CD8-positive, alpha-beta memory T cell (primary cell): ENCODE data around the gene TNFAIP8L1. TPM values are rescaled to one million over a fixed set of nuclear protein-coding genes. Genes with fewer than 3 reads are reported as not detected.
"Not testable (repeated sequence)": the region's sequence is repeated elsewhere in the genome, so short reads cannot be mapped to it uniquely, and the experiment has no call there.

Experiments used
- CTCF ChIA-PET: fragments of 350-600 bp; sonication (Branson Sonifier 250); formaldehyde crosslinking; loops from one replicate; lab custom pipeline; 2021; ENCODE audit warnings: antibody characterized with exemption; lab: Charles Lee
- POLR2A ChIA-PET: fragments of 350-600 bp; sonication (Branson Sonifier 250); formaldehyde crosslinking; loops from one replicate; lab custom pipeline; 2021; ENCODE audit warnings: antibody characterized with exemption; lab: Charles Lee
- DNase-seq, 5 donors: peaks; one replicate each; pipeline versions ENCODE4 v3.0.0 to v3.0.0-alpha.2; 2020 to 2022; ENCODE audit warnings: mixed read lengths in 1 of 5
- H3K27ac ChIP-seq: one replicate; pipeline ENCODE4 v1.7.0; 2013; ENCODE audit warnings: low read depth, mild to moderate bottlenecking, low read length, moderate library complexity
- H3K27me3 ChIP-seq: 2 replicates; pipeline ENCODE4 v1.7.0; 2013; ENCODE audit warnings: low read length, mild to moderate bottlenecking; ENCODE audit not compliant: insufficient read depth, poor library complexity, severe bottlenecking
- H3K36me3 ChIP-seq: 2 replicates; pipeline ENCODE4 v1.7.0; 2013; ENCODE audit warnings: mild to moderate bottlenecking, low read length, moderate library complexity; ENCODE audit not compliant: insufficient read depth
- H3K4me1 ChIP-seq: 2 replicates; pipeline ENCODE4 v1.7.0; 2013; ENCODE audit warnings: mild to moderate bottlenecking, low read length, moderate library complexity; ENCODE audit not compliant: insufficient read depth
- H3K4me3 ChIP-seq: 2 replicates; pipeline ENCODE4 v1.7.0; 2013; ENCODE audit warnings: mild to moderate bottlenecking, low read length
- H3K9me3 ChIP-seq: 2 replicates; pipeline ENCODE4 v1.7.0; 2013; ENCODE audit warnings: mild to moderate bottlenecking, low read length
- H3K27ac Mint-ChIP-seq, 8 donors: one replicate each; pipeline ENCODE4 v1.8.0; 2020 to 2021; ENCODE audit warnings: mixed read lengths in 8 of 8, mild to moderate bottlenecking in 6 of 8, inconsistent platforms in 3 of 8, moderate library complexity in 3 of 8
- H3K27me3 Mint-ChIP-seq, 2 donors: one replicate each; pipeline ENCODE4 v1.8.0; 2020 to 2021; ENCODE audit warnings: mixed read lengths in 2 of 2, mild to moderate bottlenecking in 1 of 2, moderate library complexity in 1 of 2
- H3K36me3 Mint-ChIP-seq, 3 donors: one replicate each; pipeline ENCODE4 v1.8.0; 2020 to 2021; ENCODE audit warnings: mixed read lengths in 3 of 3, inconsistent platforms in 1 of 3, mild to moderate bottlenecking in 1 of 3
- H3K4me1 Mint-ChIP-seq, 3 donors: one replicate each; pipeline ENCODE4 v1.8.0; 2020 to 2021; ENCODE audit warnings: mixed read lengths in 3 of 3, inconsistent platforms in 1 of 3, mild to moderate bottlenecking in 1 of 3
- H3K4me3 Mint-ChIP-seq, 7 donors: one replicate each; pipeline ENCODE4 v1.8.0; 2020 to 2021; ENCODE audit warnings: mixed read lengths in 7 of 7, mild to moderate bottlenecking in 6 of 7, moderate library complexity in 4 of 7, inconsistent platforms in 2 of 7
- H3K9me3 Mint-ChIP-seq, 5 donors: one replicate each; pipeline ENCODE4 v1.8.0; 2020 to 2022; ENCODE audit warnings: mixed read lengths in 5 of 5, mild to moderate bottlenecking in 3 of 5, moderate library complexity in 2 of 5, inconsistent platforms in 1 of 5
- polyA plus RNA-seq: library from polyadenylated mRNA; unstranded; fragments of 300-500 nt; fragmentation: Illumina TruSeq; gene quantifications from one replicate; pipeline ENCODE4 v1.2.3, GENCODE V29; 2021
- total RNA-seq, 2 experiments: library from RNA; stranded (reverse); gene quantifications; one replicate each; pipeline ENCODE4 v1.2.3, GENCODE V29; 2021

The TNFAIP8L1 gene
- total and polyA plus RNA-seq, 3 experiments from 2014 or later = 9.0 to 10.0 (median 9.6) TPM

DNA sequence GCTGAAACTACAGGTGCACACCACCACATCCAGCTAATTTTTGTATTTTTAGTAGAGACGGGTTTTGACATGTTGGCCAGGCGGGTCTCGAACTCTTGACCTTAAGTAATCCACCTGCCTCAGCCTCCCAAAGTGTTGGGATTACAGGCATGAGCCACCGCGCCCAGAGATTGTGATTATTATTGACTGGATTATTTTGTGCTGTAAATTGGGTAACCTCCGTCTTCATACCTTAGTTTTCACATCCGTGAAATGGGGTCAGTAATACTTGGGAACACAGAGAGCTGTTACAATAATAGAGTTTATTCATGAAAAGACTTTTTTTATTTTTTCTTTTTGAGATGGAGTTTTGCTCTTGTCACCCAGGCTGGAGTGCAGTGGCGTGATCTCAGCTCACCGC is 44.2 kb upstream of the TNFAIP8L1 start:
- H3K36me3 Mint-ChIP-seq, DNase-seq, H3K9me3 Mint-ChIP-seq, H3K36me3 ChIP-seq, H3K9me3 ChIP-seq, POLR2A ChIA-PET, H3K4me3 Mint-ChIP-seq, H3K27ac ChIP-seq, H3K27ac Mint-ChIP-seq, H3K4me1 ChIP-seq, H3K27me3 ChIP-seq, H3K4me3 ChIP-seq: not testable (repeated sequence)
- CTCF ChIA-PET = interaction anchor here (1.2 kb wide), 1 partner anchor 18 kb away, joined by 3 read pairs; no protein-coding TSS in a partner anchor
- Mint-ChIP-seq H3K4me1 (peaks cover 9 to 15% (median 10%) of the 10 kb centered on the region in 3 donors), H3K27me3 (peaks cover 30 to 58% of the 10 kb centered on the region in 2 donors)

DNA sequence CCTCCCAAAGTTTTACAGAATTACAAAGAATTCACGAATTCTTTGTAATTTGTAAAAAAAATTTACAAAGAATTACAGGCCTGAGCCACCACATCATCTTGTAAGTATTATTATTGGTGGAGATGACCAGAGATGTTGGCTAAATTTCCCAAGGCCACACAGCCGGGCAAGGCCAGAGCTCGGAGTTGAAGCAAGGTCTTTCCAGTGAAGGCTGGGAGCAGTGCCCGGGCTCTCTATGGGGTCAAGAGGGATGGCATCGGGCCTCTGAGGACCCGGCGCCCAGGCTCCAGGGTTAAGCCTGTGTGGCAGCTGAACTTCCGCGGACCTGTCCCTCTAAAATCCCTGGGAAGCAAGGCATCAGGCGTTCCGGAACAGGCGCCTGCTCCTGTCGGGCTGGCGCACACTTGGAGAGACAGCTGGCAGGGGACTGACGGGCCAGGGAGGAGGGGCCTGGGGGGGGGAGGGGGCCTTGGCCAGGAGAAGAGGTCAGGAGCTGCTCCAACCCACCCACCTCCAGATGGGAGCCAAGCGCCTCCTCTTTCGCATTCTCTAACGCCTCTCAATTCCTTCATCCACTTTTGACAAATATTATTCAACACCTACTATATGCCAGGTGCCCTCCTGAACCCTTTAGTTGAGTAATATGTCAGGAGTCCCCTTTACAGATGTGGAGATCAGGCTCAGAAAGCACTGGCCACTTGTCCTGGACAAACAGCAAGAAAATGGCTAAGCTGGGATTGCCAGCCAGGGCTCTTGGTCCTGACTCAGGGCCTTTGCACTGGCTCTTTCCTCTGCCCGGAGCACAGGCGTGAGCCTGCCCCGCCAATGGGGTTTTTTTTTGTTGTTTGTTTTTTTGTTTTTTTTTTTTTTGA is 43.0 kb upstream of the TNFAIP8L1 start:
- CTCF ChIA-PET = interaction anchor here (1.2 kb wide), 1 partner anchor 41 kb away, joined by 3 read pairs; no protein-coding TSS in a partner anchor
- no peak for DNase-seq
- H3K27ac ChIP-seq = no peak overlapping the region
- H3K36me3 ChIP-seq = no peaks in the 10 kb centered on the region
- peaks cover 9% of the 10 kb centered on the region for H3K27me3 ChIP-seq
- Mint-ChIP-seq H3K27ac (no peak overlapping the region), H3K4me3 (no peak overlapping the region), H3K36me3 (no peaks in the 10 kb centered on the region), H3K9me3 (no peaks in the 10 kb centered on the region), H3K4me1 (peaks cover 9 to 15% (median 10%) of the 10 kb centered on the region in 3 donors), H3K27me3 (peaks cover 25 to 57% of the 10 kb centered on the region in 2 donors)
- H3K4me1 ChIP-seq = no peaks in the 10 kb centered on the region
- no peaks in the 10 kb centered on the region for H3K9me3 ChIP-seq
- POLR2A ChIA-PET = interaction anchor here (0.5 kb wide), 1 partner anchor 608 kb away, joined by 4 read pairs; no protein-coding TSS in a partner anchor
- no peak overlapping the region for H3K4me3 ChIP-seq

DNA sequence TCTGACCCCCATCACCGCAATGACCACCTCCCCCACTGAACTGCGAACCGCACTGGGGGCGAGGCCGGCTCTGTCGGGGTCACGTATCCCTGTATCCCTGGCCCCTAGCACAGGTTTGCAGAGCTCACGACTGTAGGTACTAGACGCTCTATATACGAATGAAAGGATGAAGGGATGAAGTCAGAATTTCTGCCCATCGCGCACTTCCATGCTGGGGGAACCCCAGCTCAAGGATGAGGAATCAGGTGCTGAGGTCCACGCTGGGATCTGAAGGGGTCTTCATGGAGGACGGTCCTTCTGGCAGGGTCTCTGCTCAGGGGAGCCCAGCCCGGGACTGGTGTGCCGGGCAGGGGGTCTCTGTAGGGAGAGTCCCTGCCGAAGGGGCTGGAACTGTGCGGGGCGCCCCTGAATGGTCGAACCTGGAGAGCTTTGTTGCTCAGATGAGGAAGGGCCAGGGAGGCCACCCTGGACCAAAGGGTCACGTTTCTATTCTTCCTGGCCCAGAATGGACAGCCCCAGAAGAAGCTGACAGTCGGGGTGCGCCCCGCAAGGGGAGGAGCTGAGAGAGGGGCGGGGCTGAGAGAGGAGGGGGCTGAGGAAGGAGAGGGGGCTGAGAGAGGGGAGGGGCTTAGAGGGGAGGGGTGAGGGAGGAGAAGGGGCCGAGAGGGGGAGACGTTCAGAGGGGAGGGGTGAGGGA is 41.9 kb upstream of the TNFAIP8L1 start:
- ChIA-PET POLR2A (no interaction called here), CTCF (interaction anchor here (1.2 kb wide), 1 partner anchor 39 kb away, joined by 3 read pairs; no protein-coding TSS in a partner anchor)
- Histone ChIP-seq H3K4me1 (no peaks in the 10 kb centered on the region), H3K4me3 (no peak overlapping the region), H3K27me3 (peaks cover 14% of the 10 kb centered on the region), H3K27ac (no peak overlapping the region), H3K9me3 (no peaks in the 10 kb centered on the region), H3K36me3 (no peaks in the 10 kb centered on the region)
- H3K4me1 Mint-ChIP-seq = peaks cover 9 to 15% (median 10%) of the 10 kb centered on the region in 3 donors
- H3K27ac Mint-ChIP-seq = peak overlapping the region in 2 of 8 donors; percentile 24 to 87
- DNase-seq = peak in 1 of 5 donors; percentile 16
- H3K4me3 Mint-ChIP-seq = peak overlapping the region in 5 of 7 donors; percentile 15 to 41 (median 31)
- H3K27me3 Mint-ChIP-seq = peaks cover 24 to 53% of the 10 kb centered on the region in 2 donors
- H3K36me3 Mint-ChIP-seq = no peaks in the 10 kb centered on the region
- no peaks in the 10 kb centered on the region for H3K9me3 Mint-ChIP-seq

DNA sequence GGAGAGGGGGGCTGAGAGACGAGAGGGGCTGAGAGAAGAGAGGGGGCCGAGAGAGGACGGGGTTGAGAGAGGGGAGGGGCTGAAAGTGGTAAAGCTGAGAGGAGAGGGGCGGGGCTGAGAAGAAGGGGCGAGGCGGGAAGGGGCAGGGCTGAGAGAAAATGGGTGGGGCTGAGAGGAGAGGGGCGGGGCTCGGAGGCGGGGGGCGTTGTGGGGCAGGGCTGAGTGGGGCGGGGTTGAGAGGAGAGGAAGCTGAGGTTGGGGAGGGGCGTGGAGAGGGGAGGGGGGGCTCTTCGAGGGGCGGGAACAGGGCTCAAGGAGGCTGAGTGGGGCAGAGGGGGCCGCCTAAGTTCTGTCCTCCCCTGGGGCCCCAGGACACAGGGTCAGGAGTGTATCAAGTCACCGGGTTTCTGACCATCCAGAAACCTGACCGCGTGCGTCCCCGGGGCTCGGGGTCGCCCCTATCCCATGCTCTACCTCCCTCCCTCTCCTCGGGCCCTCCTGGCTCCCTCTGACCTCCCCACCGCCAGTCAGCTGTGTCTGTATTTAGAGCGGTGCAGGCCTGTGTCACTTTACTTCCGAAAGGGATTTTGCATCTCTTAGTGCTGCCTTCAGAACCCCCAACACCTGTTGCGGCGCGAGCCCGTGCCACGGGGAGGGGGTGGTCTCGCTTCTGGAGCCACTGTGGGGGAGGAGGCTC is 41.2 kb upstream of the TNFAIP8L1 start:
- ChIA-PET POLR2A (no interaction called here), CTCF (interaction anchor here (1.2 to 1.6 kb wide), 2 partner anchors 21 to 39 kb away, joined by 3 read pairs; no protein-coding TSS in a partner anchor)
- Mint-ChIP-seq H3K36me3 (no peaks in the 10 kb centered on the region), H3K4me1 (peaks cover 9 to 15% (median 10%) of the 10 kb centered on the region in 3 donors), H3K27me3 (peaks cover 24 to 46% of the 10 kb centered on the region in 2 donors), H3K4me3 (peak overlapping the region in 6 of 7 donors; percentile 50 to 75 (median 68)), H3K27ac (peak overlapping the region in 1 of 8 donors; percentile 87), H3K9me3 (no peaks in the 10 kb centered on the region)
- H3K4me3 ChIP-seq = no peak overlapping the region
- no peaks in the 10 kb centered on the region for H3K4me1 ChIP-seq
- no peaks in the 10 kb centered on the region for H3K36me3 ChIP-seq
- no peaks in the 10 kb centered on the region for H3K9me3 ChIP-seq
- no peak overlapping the region for H3K27ac ChIP-seq
- peak in 4 of 5 donors; percentile 14 to 37 (median 25) for DNase-seq
- H3K27me3 ChIP-seq = peaks cover 14% of the 10 kb centered on the region

DNA sequence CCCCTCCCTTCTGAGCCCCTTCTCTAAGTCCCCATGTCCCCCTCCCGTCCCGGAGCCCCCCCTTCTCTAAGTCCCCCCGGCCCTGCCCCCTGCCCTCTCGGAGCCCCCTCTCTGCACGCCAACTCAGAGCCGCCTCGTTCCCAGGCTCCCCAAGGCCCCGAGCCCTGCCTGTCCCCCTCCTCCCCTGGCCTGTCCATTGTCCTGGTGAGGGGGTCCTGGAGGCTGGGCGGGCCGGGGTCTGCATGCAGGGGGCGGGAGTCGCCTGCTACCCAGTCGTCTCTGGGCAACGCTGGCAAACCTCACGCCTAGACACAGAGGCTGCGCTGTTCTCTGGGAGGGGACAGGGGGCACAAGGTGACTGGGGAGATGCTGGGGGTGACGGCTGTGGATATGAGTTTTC is 40.6 kb upstream of the TNFAIP8L1 start:
- Mint-ChIP-seq H3K36me3 (no peaks in the 10 kb centered on the region), H3K27ac (no peak overlapping the region), H3K27me3 (peaks cover 24 to 46% of the 10 kb centered on the region in 2 donors), H3K4me3 (peak overlapping the region in 6 of 7 donors; percentile 18 to 75 (median 58)), H3K9me3 (no peaks in the 10 kb centered on the region), H3K4me1 (peaks cover 9 to 15% (median 10%) of the 10 kb centered on the region in 3 donors)
- CTCF ChIA-PET = interaction anchor here (1.6 kb wide), 1 partner anchor 21 kb away, joined by 3 read pairs; no protein-coding TSS in a partner anchor
- Histone ChIP-seq H3K36me3 (no peaks in the 10 kb centered on the region), H3K27ac (no peak overlapping the region), H3K4me3 (no peak overlapping the region), H3K27me3 (peaks cover 14% of the 10 kb centered on the region), H3K4me1 (no peaks in the 10 kb centered on the region), H3K9me3 (no peaks in the 10 kb centered on the region)
- POLR2A ChIA-PET = no interaction called here
- DNase-seq = no peak

DNA sequence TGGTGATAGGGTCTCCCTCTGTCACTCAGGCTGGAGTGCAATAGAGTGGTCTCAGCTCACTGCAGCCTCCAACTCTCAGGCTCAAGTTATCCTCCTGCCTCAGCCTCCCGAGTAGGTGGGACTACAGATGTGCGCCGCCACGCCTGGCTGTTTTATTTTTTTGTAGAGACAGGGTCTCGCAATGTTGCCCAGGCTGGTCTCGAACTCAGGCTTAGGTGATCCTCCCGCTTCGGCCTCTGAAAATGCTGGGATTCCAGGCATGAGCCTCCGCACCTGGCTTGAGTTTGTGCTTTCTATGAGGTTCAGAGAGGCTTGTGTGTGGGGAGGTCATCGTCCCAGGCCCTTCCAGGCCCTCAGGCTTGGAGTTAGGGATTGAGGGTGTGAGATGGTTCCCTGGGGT is 39.2 kb upstream of the TNFAIP8L1 start:
- Mint-ChIP-seq H3K4me1 (peaks cover 9 to 15% (median 10%) of the 10 kb centered on the region in 3 donors), H3K27ac (no peak overlapping the region), H3K36me3 (no peaks in the 10 kb centered on the region), H3K4me3 (no peak overlapping the region), H3K27me3 (peaks cover 25 to 38% of the 10 kb centered on the region in 2 donors), H3K9me3 (no peaks in the 10 kb centered on the region)
- ChIA-PET CTCF (no interaction called here), POLR2A (no interaction called here)
- H3K4me1 ChIP-seq = no peaks in the 10 kb centered on the region
- H3K27me3 ChIP-seq = peaks cover 14% of the 10 kb centered on the region
- H3K4me3 ChIP-seq = no peak overlapping the region
- H3K9me3 ChIP-seq = no peaks in the 10 kb centered on the region
- no peak overlapping the region for H3K27ac ChIP-seq
- H3K36me3 ChIP-seq = no peaks in the 10 kb centered on the region
- no peak for DNase-seq

DNA sequence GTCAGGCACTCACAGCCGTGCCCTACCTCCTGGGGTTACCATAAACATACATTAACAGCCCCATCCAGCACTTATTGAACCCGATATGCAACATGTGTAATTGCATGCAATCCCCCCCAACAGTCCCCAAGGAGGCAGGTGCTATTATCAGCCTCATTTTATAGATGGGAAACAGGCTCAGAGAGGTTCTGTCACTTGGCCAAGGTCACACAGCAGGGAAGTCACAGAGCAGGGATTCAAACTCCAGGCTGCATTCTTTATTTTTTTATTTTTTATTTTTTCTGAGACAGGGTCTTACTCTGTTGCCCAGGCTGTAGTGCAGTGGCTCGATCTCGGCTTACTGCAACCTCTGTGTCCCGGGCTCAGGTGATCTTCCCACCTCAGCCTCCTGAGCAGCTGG is 38.4 kb upstream of the TNFAIP8L1 start:
- Histone ChIP-seq H3K27ac (no peak overlapping the region), H3K4me3 (no peak overlapping the region), H3K27me3 (peaks cover 14% of the 10 kb centered on the region), H3K9me3 (no peaks in the 10 kb centered on the region), H3K36me3 (no peaks in the 10 kb centered on the region), H3K4me1 (no peaks in the 10 kb centered on the region)
- Mint-ChIP-seq H3K36me3 (no peaks in the 10 kb centered on the region), H3K9me3 (no peaks in the 10 kb centered on the region), H3K27me3 (peaks cover 20 to 35% of the 10 kb centered on the region in 2 donors), H3K27ac (no peak overlapping the region), H3K4me1 (peaks cover 9 to 15% (median 10%) of the 10 kb centered on the region in 3 donors), H3K4me3 (no peak overlapping the region)
- ChIA-PET CTCF (no interaction called here), POLR2A (no interaction called here)
- DNase-seq = no peak
